Colonic mucosa (tissue), 4 donors: ENCODE measurements around the gene OR52M1. TPM values are rescaled to one million over a fixed set of nuclear protein-coding genes. Genes with fewer than 3 reads are reported as not detected.

Experiments
- DNase-seq: peaks from one replicate; pipeline ENCODE4 v3.0.0-alpha.2; 2020
- H3K27ac ChIP-seq: fragments of 200-600 bp; one replicate; pipeline ENCODE4 v1.8.0; 2021
- H3K27me3 ChIP-seq: fragments of 200-600 bp; one replicate; pipeline ENCODE4 v1.8.0; 2021
- H3K36me3 ChIP-seq: fragments of 200-600 bp; one replicate; pipeline ENCODE4 v1.8.0; 2021
- H3K4me1 ChIP-seq: fragments of 200-600 bp; one replicate; pipeline ENCODE4 v1.8.0; 2021; ENCODE audit warnings: mild to moderate bottlenecking
- H3K4me3 ChIP-seq: fragments of 200-600 bp; one replicate; pipeline ENCODE4 v1.8.0; 2021
- H3K9ac ChIP-seq, 2 donors: one replicate each; pipeline ENCODE4 v1.7.0; 2013; ENCODE audit warnings: control low read depth in 2 of 2, low read depth in 2 of 2, low read length in 2 of 2
- H3K9me3 ChIP-seq: fragments of 200-600 bp; one replicate; pipeline ENCODE4 v1.8.0; 2021
- intact Hi-C: fragments of 100-400 bp; cut with DNase I; formaldehyde crosslinking; loops from one replicate; pipeline ENCODE4 v1.14.1; 2022
- total RNA-seq, 2 donors: library from RNA; stranded (reverse); fragmentation: NEBNext Ultra II Directional in 1 of 2; extraction: Animal tissue kit (Norgen Biotek cat#: 25700) in 1 of 2; gene quantifications; one replicate each; pipeline ENCODE4 v1.2.1, GENCODE V29; 2021
- TF ChIP-seq, protein P1 (sequence below): fragments of 200-600 bp; IDR thresholded peaks from one replicate; pipeline ENCODE4 v1.8.0; 2022; ENCODE audit warnings: antibody characterized with exemption, mild to moderate bottlenecking
- donor health status: healthy.
- donor health status: DM: no; HTN: no; CAD: no.
- donor health status: DM: no; HTN: no; CAD: no.

OR52M1 gene
- not detected for total RNA-seq

GRCh38 chr11:4544891-4545290, at the start of gene OR52M1:
Gene OR52M1, plus strand, starts transcription at chr11:4545191. Its CDS starts 0 bp downstream, at chr11:4545191.
- no peak within 1 kb of the TSS for H3K27ac ChIP-seq
- H3K27me3 ChIP-seq, result no peaks in the 10 kb centered on the region
- H3K4me1 ChIP-seq, result no peaks in the 10 kb centered on the region
- intact Hi-C loops, result loop anchor here (5.0 kb wide), 1 partner anchor 358 kb away; no protein-coding TSS in a partner anchor
- no peaks in the 10 kb centered on the region for H3K9me3 ChIP-seq
- DNase-seq, result no peak
- TF ChIP-seq, protein P1, sequence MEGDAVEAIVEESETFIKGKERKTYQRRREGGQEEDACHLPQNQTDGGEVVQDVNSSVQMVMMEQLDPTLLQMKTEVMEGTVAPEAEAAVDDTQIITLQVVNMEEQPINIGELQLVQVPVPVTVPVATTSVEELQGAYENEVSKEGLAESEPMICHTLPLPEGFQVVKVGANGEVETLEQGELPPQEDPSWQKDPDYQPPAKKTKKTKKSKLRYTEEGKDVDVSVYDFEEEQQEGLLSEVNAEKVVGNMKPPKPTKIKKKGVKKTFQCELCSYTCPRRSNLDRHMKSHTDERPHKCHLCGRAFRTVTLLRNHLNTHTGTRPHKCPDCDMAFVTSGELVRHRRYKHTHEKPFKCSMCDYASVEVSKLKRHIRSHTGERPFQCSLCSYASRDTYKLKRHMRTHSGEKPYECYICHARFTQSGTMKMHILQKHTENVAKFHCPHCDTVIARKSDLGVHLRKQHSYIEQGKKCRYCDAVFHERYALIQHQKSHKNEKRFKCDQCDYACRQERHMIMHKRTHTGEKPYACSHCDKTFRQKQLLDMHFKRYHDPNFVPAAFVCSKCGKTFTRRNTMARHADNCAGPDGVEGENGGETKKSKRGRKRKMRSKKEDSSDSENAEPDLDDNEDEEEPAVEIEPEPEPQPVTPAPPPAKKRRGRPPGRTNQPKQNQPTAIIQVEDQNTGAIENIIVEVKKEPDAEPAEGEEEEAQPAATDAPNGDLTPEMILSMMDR, result no peak
- no peaks in the 10 kb centered on the region for H3K36me3 ChIP-seq
- H3K9ac ChIP-seq, result no peak within 1 kb of the TSS
- H3K4me3 ChIP-seq, result no peak within 1 kb of the TSS

DNA sequence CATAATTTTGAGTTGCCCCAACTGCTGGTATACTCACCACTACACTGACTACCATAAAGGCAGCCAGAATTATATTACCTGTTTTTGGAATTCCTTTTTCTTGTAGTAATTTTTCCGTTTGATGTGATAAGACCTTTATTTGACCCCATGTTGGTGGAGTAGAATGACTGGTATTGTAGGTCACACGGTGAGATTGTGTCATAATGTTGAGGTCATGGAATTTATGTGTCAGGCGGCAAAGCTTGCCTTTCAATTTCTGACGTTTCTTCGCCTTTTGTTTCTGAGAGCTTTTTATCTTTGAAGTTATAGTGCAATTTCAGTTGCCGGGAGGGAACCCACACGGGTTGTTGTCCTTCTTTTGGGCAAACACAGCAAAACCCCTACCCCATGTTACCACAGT, 49.5 kb upstream of the OR52M1 start:
- no peaks in the 10 kb centered on the region for H3K27me3 ChIP-seq
- intact Hi-C loops, result loop anchor here (10.0 kb wide), 1 partner anchor 101 kb away; the partner anchor contains the start of gene TRIM21
- H3K4me3 ChIP-seq, result no peak overlapping the region

GRCh38 chr11:4495986-4496385, 49.0 kb upstream of the OR52M1 start:
- H3K27me3 ChIP-seq, result no peaks in the 10 kb centered on the region
- intact Hi-C loops, result loop anchor here (10.0 kb wide), 1 partner anchor 101 kb away; the partner anchor contains the start of gene TRIM21
- DNase-seq, result no peak
- TF ChIP-seq, protein P1, result no peak
- H3K4me3 ChIP-seq, result no peak overlapping the region
- H3K9ac ChIP-seq, result no peak overlapping the region
- no peak overlapping the region for H3K27ac ChIP-seq
- no peaks in the 10 kb centered on the region for H3K4me1 ChIP-seq
- H3K9me3 ChIP-seq, result no peaks in the 10 kb centered on the region
- no peaks in the 10 kb centered on the region for H3K36me3 ChIP-seq

More for the DNA sequence above, 49.5 kb upstream of the OR52M1 start:
- TF ChIP-seq, protein P1, result no peak
- Histone ChIP-seq H3K27ac (no peak overlapping the region), H3K9me3 (no peaks in the 10 kb centered on the region), H3K9ac (no peak overlapping the region), H3K36me3 (no peaks in the 10 kb centered on the region), H3K4me1 (no peaks in the 10 kb centered on the region)
- DNase-seq, result no peak

DNA sequence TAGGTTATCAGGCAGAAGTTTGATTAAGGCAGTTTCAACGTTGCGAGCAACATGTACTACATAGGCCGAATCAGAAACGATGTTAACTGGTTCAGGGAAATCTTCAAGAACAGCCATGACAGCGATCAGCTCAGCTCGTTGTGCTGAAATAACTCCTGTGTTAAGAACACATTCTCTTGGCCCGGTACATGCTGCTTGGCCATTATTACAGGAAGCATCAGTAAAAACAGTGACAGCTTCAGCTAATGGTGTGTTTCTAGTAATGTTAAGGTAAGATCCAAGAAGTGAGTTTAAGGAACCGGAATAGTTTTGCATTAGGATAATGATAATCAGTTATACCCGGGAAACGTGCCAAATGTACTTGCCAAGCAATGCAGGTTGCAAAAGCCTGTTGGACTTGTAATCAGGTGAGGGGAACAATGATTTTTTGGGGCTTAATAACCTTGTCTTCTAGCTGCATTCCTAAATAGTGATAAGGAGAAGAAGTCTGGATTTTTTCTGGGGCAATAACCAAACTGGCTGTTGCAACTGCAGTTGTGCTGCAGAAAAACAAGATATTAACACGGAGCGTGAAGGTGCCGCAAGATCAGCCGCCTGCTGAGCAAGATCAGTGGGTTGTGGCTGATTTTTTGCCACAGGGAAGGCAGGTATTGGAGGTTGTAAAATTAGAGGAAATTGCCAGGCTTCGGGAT, 48.3 kb upstream of the OR52M1 start:
- Histone ChIP-seq H3K27me3 (no peaks in the 10 kb centered on the region), H3K27ac (no peak overlapping the region), H3K4me3 (no peak overlapping the region), H3K9me3 (no peaks in the 10 kb centered on the region), H3K36me3 (no peaks in the 10 kb centered on the region), H3K9ac (no peak overlapping the region), H3K4me1 (no peaks in the 10 kb centered on the region)
- intact Hi-C loops, result loop anchor here (10.0 kb wide), 1 partner anchor 102 kb away; the partner anchor contains the start of gene TRIM21
- no peak for DNase-seq
- TF ChIP-seq, protein P1, result no peak

- Histone ChIP-seq H3K36me3 (no peaks in the 10 kb centered on the region), H3K9ac (no peak overlapping the region), H3K4me3 (no peak overlapping the region), H3K27ac (no peak overlapping the region), H3K4me1 (no peaks in the 10 kb centered on the region), H3K27me3 (peaks cover 4% of the 10 kb centered on the region), H3K9me3 (no peaks in the 10 kb centered on the region)
- intact Hi-C loops, result no loop called here
- DNase-seq, result no peak
- TF ChIP-seq, protein P1, result no peak
Measured at GRCh38 chr11:4508886-4509285, 36.1 kb upstream of the OR52M1 start.
